GM12891 (cell line): Measurements from ENCODE around the gene HSDL2.
A peak's percentile ranks its signal among the peaks of the same experiment; 100 is the strongest.

Experiments used
- POLR2A ChIP-seq: IDR thresholded peaks from 2 replicates; pipeline ENCODE4 v1.6.1; 2011; ENCODE audit warnings: low read depth, low read length, control low read depth
- TAF1 ChIP-seq: IDR thresholded peaks from 2 replicates; pipeline ENCODE4 v1.6.1; 2011; ENCODE audit warnings: low read depth, low read length, control low read depth

- TF ChIP-seq POLR2A (peak; percentile 94), TAF1 (peak; percentile 85)
These were observed 106.5 kb downstream of the HSDL2 start, which contains the start of gene KIAA1958 for GRCh38 chr9:112486221-112487007.
